GM19467 (cell line): ENCODE measurements around the gene PCDHAC1.
"Not testable (repeated sequence)": the region's sequence is repeated elsewhere in the genome, so short reads cannot be mapped to it uniquely, and the experiment has no call there.

Source experiments
- ATAC-seq: cut with Tn5 transposase; IDR thresholded peaks from one replicate; pipeline ENCODE4 v1.9.1; 2021; ENCODE audit warnings: mild to moderate bottlenecking, moderate library complexity; ENCODE audit not compliant: unreplicated experiment

Gene PCDHAC1

GRCh38 chr5:140925806-140926442 is at the start of gene PCDHAC1:
PCDHAC1 (plus strand) TSS chr5:140926299; CDS start chr5:140926893, 594 bp downstream.
- ATAC-seq: no peak

- ATAC-seq: not testable (repeated sequence)
Measured at GRCh38 chr5:140876541-140877261, 49.4 kb upstream of the PCDHAC1 start.

GRCh38 chr5:140877262-140877581 is 48.9 kb upstream of the PCDHAC1 start:
- ATAC-seq: no peak

GRCh38 chr5:140881889-140882590 is 44.1 kb upstream of the PCDHAC1 start, which contains the start of gene PCDHA13:
PCDHA13 (plus strand) TSS chr5:140882124; CDS start chr5:140882269, 145 bp downstream.
- no peak for ATAC-seq

GRCh38 chr5:140882591-140882899 is 43.6 kb upstream of the PCDHAC1 start:
- no peak for ATAC-seq

- ATAC-seq: no peak
Measured at GRCh38 chr5:140883373-140883772, 42.7 kb upstream of the PCDHAC1 start.

- ATAC-seq: no peak
Measured at GRCh38 chr5:140883927-140884697, 42.0 kb upstream of the PCDHAC1 start.

GRCh38 chr5:140916325-140916724 is 9.8 kb upstream of the PCDHAC1 start:
- no peak for ATAC-seq

GRCh38 chr5:140923601-140924000 is 2.5 kb upstream of the PCDHAC1 start:
- ATAC-seq: no peak

- no peak for ATAC-seq
Measured at GRCh38 chr5:140926443-140927227, 536 bp downstream of the PCDHAC1 start.

GRCh38 chr5:140927228-140927573 is 1.1 kb downstream of the PCDHAC1 start:
- ATAC-seq: no peak

GRCh38 chr5:140934964-140935606 is 9.0 kb downstream of the PCDHAC1 start:
- no peak for ATAC-seq

GRCh38 chr5:140946578-140946977 is 20.5 kb downstream of the PCDHAC1 start:
- no peak for ATAC-seq

- no peak for ATAC-seq
Measured at GRCh38 chr5:140951636-140952035, 25.5 kb downstream of the PCDHAC1 start.

- no peak for ATAC-seq
Measured at GRCh38 chr5:140953234-140953633, 27.1 kb downstream of the PCDHAC1 start.

GRCh38 chr5:140962190-140962589 is 36.1 kb downstream of the PCDHAC1 start:
- ATAC-seq: no peak

GRCh38 chr5:140964356-140964755 is 38.3 kb downstream of the PCDHAC1 start:
- ATAC-seq: no peak

- no peak for ATAC-seq
Measured at GRCh38 chr5:140965905-140966292, 39.8 kb downstream of the PCDHAC1 start.

- ATAC-seq: no peak
Measured at GRCh38 chr5:140966293-140967225, 40.5 kb downstream of the PCDHAC1 start, which contains the start of gene PCDHAC2. PCDHAC2 (plus strand) TSS chr5:140966476; CDS start chr5:140966767, 291 bp downstream.
